ENCODE results near the gene NR3C2.

The NR3C2 gene

GRCh38 chr4:148434075-148434773 is 8.0 kb downstream of the NR3C2 start:
- DNase-seq, result no peak

GRCh38 chr4:148431401-148431800 is 10.8 kb downstream of the NR3C2 start:
- DNase-seq, result no peak

GRCh38 chr4:148430854-148431253 is 11.4 kb downstream of the NR3C2 start:
- no peak for DNase-seq

DNA sequence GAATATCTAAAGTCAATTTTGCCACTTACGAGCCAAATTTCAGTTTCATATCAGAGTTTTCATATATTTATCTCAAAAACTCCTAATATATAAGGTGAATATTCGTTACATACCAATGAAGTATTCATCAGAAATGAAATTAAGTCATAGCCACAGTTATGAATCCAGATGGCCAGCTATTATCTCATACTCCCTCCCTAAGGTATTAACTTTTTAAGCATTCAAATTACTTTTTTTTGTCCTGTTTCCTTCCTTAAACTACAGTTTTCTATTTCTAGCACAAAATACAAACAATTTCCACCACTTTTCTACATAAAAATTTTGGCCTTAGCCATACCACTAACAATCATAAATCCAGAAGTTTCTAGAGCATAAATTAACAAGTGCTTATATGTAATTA is 13.0 kb downstream of the NR3C2 start:
- no peak for DNase-seq

- no peak for DNase-seq
These were observed 15.6 kb downstream of the NR3C2 start for GRCh38 chr4:148426643-148427042.

DNA sequence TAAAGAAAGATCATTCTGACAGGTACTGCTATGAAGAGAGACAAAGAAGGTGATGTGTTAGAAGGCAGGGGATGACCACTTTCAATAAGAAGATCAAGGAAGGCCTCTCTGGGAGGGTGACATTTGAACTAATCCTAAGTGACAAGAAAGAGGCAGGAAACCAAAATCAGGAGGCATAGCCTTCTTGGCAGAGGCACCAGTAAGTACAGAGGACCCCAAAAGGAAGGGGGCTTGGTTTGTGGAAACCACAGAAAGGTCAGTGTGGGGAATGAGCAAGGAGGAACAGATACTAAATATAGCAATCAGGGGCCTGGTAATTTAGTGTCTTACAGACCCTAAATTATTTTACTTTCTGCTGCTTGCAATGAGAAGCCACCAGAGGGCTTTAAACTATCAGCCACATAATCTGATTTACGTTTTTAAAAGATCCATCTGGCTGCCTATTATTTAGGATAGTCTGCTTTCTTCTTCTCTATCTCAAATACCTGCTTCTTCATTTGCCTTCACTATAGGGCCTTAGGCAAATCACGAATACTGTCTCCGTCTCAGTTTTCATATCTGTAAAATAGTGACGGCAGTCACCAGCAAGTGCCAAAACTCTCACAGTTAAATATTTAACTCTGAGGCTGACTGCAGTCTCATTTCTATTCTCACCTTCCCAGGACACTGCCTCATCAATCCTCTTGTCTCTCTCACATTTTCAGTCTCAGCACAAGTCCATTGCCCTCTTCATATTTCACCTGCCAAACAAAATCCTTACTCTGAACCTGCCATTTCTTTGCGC is 16.7 kb downstream of the NR3C2 start:
- no peak for DNase-seq

DNA sequence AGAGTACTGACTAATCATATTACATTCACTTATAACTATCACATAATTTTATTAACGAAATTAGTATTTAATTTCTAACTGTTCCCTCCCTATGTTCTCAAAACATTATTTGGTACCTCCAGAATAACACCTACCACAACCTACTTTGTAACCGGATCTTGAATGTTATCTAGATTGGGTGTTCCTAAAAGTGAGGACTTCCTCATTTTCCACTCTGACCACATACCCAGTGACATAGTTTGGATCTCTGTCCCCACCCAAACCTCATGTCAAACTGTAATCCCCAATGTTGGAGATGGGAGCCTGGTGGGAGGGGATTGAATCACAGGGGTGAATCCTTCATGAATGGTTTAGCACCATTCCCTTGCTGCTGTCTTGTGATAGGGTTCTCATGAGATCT is 21.8 kb downstream of the NR3C2 start:
- no peak for DNase-seq

GRCh38 chr4:148415500-148415899 is 26.7 kb downstream of the NR3C2 start:
- no peak for DNase-seq

DNA sequence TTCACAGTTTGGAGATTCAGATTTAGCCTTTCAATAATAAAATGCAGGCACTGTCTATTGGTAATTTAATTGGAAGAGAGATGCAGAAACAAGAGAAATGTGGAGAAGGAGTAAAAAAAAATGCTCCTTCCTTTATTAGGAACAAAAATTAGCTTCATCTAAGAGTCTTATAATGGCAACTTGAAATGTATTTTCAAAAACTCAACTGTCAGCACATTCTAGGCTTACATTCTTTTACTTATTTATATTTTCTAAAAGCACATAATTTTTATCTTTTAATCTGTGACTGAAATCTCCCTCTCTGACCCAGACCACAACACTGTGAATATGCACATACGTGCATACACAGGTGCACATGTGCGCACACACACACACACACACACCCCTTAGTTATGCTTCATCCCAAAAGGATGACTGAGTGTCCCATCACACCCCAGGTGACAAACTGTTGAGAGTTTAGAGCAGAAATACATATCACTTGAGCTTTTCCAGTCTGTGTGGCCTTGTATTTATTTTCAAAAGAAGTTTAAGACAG is 29.7 kb downstream of the NR3C2 start:
- no peak for DNase-seq

GRCh38 chr4:148405161-148405893 is 36.9 kb downstream of the NR3C2 start:
- DNase-seq, result no peak

DNA sequence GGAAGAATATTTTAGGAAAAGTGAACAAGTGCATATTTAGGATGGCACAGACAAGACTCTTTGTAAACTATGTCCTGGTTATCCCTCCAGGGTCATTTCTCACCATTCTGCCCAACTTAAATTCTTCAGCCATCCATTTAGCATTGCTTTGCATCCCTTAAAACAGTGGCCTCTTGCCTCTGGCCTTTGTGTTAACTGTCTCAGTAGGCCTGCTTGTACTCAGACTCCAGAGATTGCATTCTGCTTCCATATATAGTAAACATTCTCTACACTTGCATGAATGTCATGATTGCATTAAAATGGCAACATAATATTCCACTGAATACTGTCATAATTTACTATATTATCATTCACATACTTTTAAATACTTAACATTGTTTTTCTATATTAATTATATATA is 43.2 kb downstream of the NR3C2 start:
- DNase-seq, result no peak

DNA sequence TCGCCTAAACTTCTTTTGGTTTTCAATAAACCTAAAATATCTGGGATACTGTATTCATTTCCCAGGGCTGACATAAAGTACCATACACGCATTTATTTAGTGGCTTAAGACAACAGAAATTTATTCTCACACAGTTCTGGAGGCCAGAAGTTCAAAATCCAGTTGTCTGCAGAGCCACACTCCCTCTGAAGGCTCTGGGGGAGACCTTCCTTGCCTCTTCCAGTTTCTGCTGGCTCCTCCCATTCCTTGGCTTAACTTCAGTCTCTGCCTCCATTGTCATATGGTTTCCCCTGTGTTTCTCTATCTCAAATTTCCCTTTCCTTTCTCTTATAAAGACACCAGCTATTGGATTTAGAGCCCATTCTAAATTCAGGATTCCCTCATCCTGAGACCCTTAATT is 44.4 kb downstream of the NR3C2 start:
- no peak for DNase-seq

DNA sequence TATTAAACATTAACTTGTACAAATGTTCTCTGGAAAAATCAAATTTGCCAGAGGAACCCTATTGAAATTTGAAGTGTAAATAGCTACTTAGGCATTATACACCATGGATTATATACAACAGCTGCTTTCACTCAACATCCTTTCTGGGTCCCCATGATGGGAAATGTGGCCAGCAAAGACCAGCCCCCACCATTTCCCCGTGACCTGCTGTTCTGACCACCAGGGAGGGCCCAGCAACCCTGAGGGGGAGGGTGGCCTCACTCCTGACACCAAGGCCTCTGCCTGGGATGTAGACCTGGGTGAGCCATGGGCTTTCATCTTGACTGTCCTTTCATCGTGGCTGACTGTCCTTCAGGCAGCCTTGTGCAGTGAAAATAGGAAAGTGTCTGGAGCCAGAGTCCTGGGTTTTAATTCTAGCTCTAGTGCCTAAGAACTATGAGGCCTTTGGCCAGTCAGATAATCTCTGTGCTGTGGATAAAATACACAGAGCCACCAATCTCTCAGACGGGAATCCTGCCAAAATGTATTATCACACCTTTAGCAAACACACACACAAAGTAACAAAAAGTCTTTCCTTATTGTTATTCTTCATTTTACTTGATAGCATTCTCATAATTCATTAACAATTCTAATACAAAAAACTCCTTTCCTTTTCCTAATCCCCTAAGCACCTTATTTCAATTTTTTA is 45.1 kb downstream of the NR3C2 start:
- no peak for DNase-seq

DNA sequence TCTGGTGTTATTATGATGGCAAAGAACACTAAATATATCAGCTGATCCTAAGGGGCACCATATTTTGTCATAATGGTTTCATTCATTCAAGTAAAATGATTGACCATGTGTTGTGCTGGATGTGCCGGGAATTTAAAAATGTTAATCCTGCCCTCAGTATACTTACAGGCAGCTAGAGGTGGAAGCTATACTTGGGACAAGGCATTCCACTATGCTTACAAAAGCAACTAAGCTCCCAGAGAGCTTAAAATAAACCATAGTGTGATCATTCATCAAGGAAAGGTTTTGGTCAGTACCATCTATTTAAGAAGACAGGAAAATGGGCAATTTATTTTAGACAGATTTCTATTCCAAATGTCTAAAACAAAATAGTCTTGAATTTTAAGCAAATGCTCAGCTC is 46.4 kb downstream of the NR3C2 start:
- DNase-seq, result no peak

DNA sequence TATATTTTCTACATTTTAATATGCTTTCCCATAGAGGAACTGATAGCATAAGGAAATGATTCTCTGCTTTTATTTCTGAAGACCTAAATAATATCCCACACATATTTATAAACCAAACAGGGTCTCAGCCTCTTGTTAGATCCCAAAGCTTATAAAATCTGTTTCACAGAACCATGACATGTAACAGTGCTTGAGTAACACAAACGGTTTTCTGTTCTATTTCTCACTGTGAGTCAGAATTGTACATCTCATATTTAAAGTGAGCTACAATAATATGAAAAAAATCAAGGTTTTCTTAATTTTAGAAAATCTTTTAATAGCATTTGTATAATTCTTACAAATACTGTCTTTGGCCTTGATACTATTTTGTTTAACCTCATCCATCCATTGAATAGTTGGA is 51.2 kb downstream of the NR3C2 start:
- DNase-seq, result no peak

- no peak for DNase-seq
These were observed 51.9 kb downstream of the NR3C2 start for GRCh38 chr4:148390311-148390710.

GRCh38 chr4:148380291-148380690 is 61.9 kb downstream of the NR3C2 start:
- no peak for DNase-seq

DNA sequence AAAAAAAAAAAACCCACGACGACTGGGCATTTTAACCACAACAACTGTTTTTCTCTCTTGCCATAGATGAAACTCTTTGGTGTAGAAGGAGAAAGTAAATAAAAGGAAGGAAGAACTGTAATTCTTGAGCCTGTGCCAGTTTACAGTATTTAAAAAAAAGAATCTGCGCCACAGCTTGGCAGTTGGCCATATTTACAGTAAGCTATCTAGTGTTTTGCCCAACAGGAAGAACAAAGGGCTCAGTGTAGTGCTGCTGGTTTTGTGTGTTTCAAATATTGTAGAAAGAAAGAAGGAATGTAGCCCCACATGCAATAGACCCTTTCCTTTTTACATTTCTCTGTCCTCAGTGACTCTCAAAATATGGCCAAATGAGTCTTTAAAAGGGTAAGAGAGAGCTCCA is 66.1 kb downstream of the NR3C2 start:
- peak; percentile 41 for DNase-seq

DNA sequence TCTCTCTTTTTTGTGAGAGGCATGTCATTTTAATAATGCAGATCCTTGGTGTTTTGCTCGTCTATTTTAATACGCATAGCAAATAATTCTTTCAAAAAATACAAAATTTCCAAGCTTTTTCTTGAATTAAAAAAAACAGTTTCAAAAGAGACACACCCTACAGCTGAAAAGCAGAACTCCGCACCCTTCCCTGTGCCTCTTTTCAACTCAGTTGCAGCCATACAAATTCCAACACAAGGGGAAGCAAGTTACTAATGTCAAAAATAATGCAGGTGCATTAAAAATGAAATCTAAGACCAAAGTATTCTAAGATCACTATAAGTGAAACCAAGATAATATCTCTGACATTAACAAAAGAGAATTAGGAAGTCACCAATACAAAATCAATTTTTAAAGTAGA is 66.6 kb downstream of the NR3C2 start:
- no peak for DNase-seq

- no peak for DNase-seq
These were observed 69.1 kb downstream of the NR3C2 start for GRCh38 chr4:148373093-148373492.

DNA sequence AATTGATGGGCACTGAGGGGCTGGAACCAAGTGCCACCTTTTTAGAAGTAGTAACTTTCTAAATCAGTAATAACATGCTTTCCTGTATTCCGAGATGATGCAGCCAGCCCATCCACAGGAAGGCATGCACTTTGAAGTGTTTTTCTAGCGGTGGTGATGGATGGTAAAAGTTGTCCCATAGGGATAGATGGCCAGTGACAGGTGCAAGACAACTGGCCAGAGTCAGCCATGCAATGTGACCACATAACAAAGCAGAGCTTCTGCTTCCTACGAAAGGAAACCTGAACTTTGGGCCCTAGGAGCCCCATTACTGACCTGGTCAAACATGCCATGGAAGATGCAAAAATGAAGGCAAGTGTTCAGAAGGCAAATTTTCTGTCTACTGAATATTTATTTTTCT is 72.3 kb downstream of the NR3C2 start:
- DNase-seq, result no peak

GRCh38 chr4:148367756-148368155 is 74.5 kb downstream of the NR3C2 start:
- no peak for DNase-seq

- DNase-seq, result no peak
These were observed 76.0 kb downstream of the NR3C2 start for GRCh38 chr4:148366251-148366650.
